HepG2 (cell line): Measurements from ENCODE around the gene SMOC1. TPM values are rescaled to one million over a fixed set of nuclear protein-coding genes. Genes with fewer than 3 reads are reported as not detected.

ENCODE experiments used
- ARID2 ChIP-seq: sonication (generic); formaldehyde crosslinking; IDR thresholded peaks from 2 replicates; pipeline ENCODE4 v1.8.1; 2022; ENCODE audit warnings: mild to moderate bottlenecking, missing genetic modification reagents, borderline replicate concordance
- ATM ChIP-seq: fragments of 450-650 bp; IDR thresholded peaks from 2 replicates; pipeline ENCODE4 v1.7.1; 2017; ENCODE audit warnings: mild to moderate bottlenecking, borderline replicate concordance
- GLMP ChIP-seq: sonication (generic); formaldehyde crosslinking; IDR thresholded peaks from 2 replicates; pipeline ENCODE4 v1.9.0; 2021; ENCODE audit warnings: missing genetic modification reagents, mild to moderate bottlenecking, borderline replicate concordance
- KLF13 ChIP-seq: sonication (generic); formaldehyde crosslinking; IDR thresholded peaks from 2 replicates; pipeline ENCODE4 v1.4.0; 2020; ENCODE audit warnings: mild to moderate bottlenecking, missing genetic modification reagents
- KMT2B ChIP-seq: IDR thresholded peaks from 2 replicates; pipeline ENCODE4 v1.6.1; 2016; ENCODE audit warnings: missing genetic modification reagents, missing compliant biosample characterization
- MAFF ChIP-seq: IDR thresholded peaks from 2 replicates; pipeline ENCODE4 v1.6.1; 2011; ENCODE audit warnings: low read depth, low read length, improper control_type of control experiment
- MZF1 ChIP-seq: sonication (generic); formaldehyde crosslinking; IDR thresholded peaks from 2 replicates; pipeline ENCODE4 v1.8.1; 2023; ENCODE audit warnings: mild to moderate bottlenecking, missing genetic modification reagents, borderline replicate concordance
- POLR2A ChIP-seq, 2 experiments: IDR thresholded peaks; 2 replicates each; pipeline ENCODE4 v1.6.1; 2011; ENCODE audit warnings: low read depth in 2 of 2, low read length in 2 of 2, mild to moderate bottlenecking in 1 of 2, moderate library complexity in 1 of 2; ENCODE audit not compliant: insufficient read depth in 1 of 2
- RFXANK ChIP-seq: IDR thresholded peaks from 2 replicates; pipeline ENCODE4 v1.6.1; 2016
- SIN3A ChIP-seq: IDR thresholded peaks from 2 replicates; pipeline ENCODE4 v1.6.1; 2011; ENCODE audit warnings: low read depth, mild to moderate bottlenecking, control low read depth, low read length, borderline replicate concordance
- SP1 ChIP-seq, 2 experiments: fragments of 450-650 bp in 1 of 2; sonication (generic) in 1 of 2; formaldehyde crosslinking in 1 of 2; IDR thresholded peaks; 2 replicates each; pipeline versions ENCODE4 v1.4.0 to v1.6.1; 2016 to 2020; ENCODE audit warnings: missing genetic modification reagents in 1 of 2
- SP140L ChIP-seq: sonication (generic); formaldehyde crosslinking; IDR thresholded peaks from 2 replicates; pipeline ENCODE4 v1.4.0; 2020; ENCODE audit warnings: missing genetic modification reagents, borderline replicate concordance
- SRY ChIP-seq: sonication (generic); formaldehyde crosslinking; IDR thresholded peaks from 2 replicates; pipeline ENCODE4 v1.8.0; 2022; ENCODE audit warnings: mild to moderate bottlenecking, missing genetic modification reagents
- STAT5B ChIP-seq: sonication (generic); formaldehyde crosslinking; IDR thresholded peaks from 2 replicates; pipeline ENCODE4 v1.4.0; 2020; ENCODE audit warnings: missing genetic modification reagents
- U2AF1 ChIP-seq: fragments of 200-400 bp; formaldehyde crosslinking; optimal IDR thresholded peaks from 2 replicates; pipeline ENCODE3; 2017; ENCODE audit warnings: mild to moderate bottlenecking, low read depth, low read length
- ZBED4 ChIP-seq: sonication (generic); formaldehyde crosslinking; IDR thresholded peaks from 2 replicates; pipeline ENCODE4 v1.4.0; 2020; ENCODE audit warnings: missing genetic modification reagents, borderline replicate concordance
- ZNF225 ChIP-seq: sonication (generic); formaldehyde crosslinking; IDR thresholded peaks from 2 replicates; pipeline ENCODE4 v1.4.0; 2020; ENCODE audit warnings: mild to moderate bottlenecking, missing genetic modification reagents
- ZNF260 ChIP-seq: sonication (generic); formaldehyde crosslinking; IDR thresholded peaks from 2 replicates; pipeline ENCODE4 v1.4.0; 2020; ENCODE audit warnings: missing genetic modification reagents, low read depth, mild to moderate bottlenecking, borderline replicate concordance
- ZNF441 ChIP-seq: sonication (generic); formaldehyde crosslinking; IDR thresholded peaks from 2 replicates; pipeline ENCODE4 v1.7.0; 2021; ENCODE audit warnings: missing genetic modification reagents, borderline replicate concordance
- ZNF552 ChIP-seq: sonication (generic); formaldehyde crosslinking; IDR thresholded peaks from 2 replicates; pipeline ENCODE4 v1.9.0; 2022; ENCODE audit warnings: missing genetic modification reagents, mild to moderate bottlenecking, borderline replicate concordance
- ZNF569 ChIP-seq: sonication (generic); formaldehyde crosslinking; IDR thresholded peaks from 2 replicates; pipeline ENCODE4 v1.5.0; 2020; ENCODE audit warnings: mild to moderate bottlenecking, missing genetic modification reagents, moderate library complexity, borderline replicate concordance
- ZNF629 ChIP-seq: sonication (generic); formaldehyde crosslinking; conservative IDR thresholded peaks from 2 replicates; pipeline ENCODE4 v1.5.0; 2020; ENCODE audit warnings: missing genetic modification reagents
- polyA plus RNA-seq, 8 experiments: library from polyadenylated mRNA; depleted of rRNA in 3 of 8; stranded (reverse) in 7 of 8; unstranded in 1 of 8; fragments of >200 nt; fragmentation: Illumina TruSeq in 4 of 8; extraction: Trizol in 4 of 8; gene quantifications; 2 replicates each; pipeline versions ENCODE4 v1.2.1 to v1.2.3, GENCODE V29; 2011 to 2016; ENCODE audit warnings: low read depth in 4 of 8, missing spikeins in 1 of 8, mixed read lengths in 1 of 8; ENCODE audit not compliant: insufficient read depth in 1 of 8
- total RNA-seq, 5 experiments: library from RNA; depleted of rRNA; stranded (reverse); fragments of >200 nt; fragmentation: Illumina TruSeq; extraction: Trizol; gene quantifications; 2 replicates each; pipeline ENCODE4 v1.2.3, GENCODE V29; 2016; ENCODE audit warnings: low read depth in 1 of 5
- TF ChIP-seq, protein P1 (sequence below): sonication (generic); formaldehyde crosslinking; IDR thresholded peaks from 2 replicates; pipeline ENCODE4 v1.5.1; 2020; ENCODE audit warnings: missing genetic modification reagents, mild to moderate bottlenecking, borderline replicate concordance

The SMOC1 gene
- total and polyA plus RNA-seq, 2 of the 13 experiments (the other 11 are each of a cell fraction or from before 2014, with no cell fraction given): 17.8 to 35.6 TPM

- TF ChIP-seq ZNF441: 0 out of 2 replicates have a peak, but pooled peaks have one; percentile 35
- TF ChIP-seq ZNF260 (CRISPR knock-in tag): no peak
- no peak for TF ChIP-seq SIN3A
- TF ChIP-seq SP140L (CRISPR knock-in tag): no peak
- TF ChIP-seq ZNF552 (CRISPR knock-in tag): no peak
- no peak for TF ChIP-seq MAFF
- TF ChIP-seq U2AF1: peak; percentile 66
- TF ChIP-seq ZBED4 (CRISPR knock-in tag): 0 out of 2 replicates have a peak, but pooled peaks have one; percentile 42
- TF ChIP-seq GLMP (CRISPR knock-in tag): no peak
- peak; percentile 55; the same call in 1 of the 2 replicates for TF ChIP-seq KMT2B (CRISPR knock-in tag)
- TF ChIP-seq, protein P1, sequence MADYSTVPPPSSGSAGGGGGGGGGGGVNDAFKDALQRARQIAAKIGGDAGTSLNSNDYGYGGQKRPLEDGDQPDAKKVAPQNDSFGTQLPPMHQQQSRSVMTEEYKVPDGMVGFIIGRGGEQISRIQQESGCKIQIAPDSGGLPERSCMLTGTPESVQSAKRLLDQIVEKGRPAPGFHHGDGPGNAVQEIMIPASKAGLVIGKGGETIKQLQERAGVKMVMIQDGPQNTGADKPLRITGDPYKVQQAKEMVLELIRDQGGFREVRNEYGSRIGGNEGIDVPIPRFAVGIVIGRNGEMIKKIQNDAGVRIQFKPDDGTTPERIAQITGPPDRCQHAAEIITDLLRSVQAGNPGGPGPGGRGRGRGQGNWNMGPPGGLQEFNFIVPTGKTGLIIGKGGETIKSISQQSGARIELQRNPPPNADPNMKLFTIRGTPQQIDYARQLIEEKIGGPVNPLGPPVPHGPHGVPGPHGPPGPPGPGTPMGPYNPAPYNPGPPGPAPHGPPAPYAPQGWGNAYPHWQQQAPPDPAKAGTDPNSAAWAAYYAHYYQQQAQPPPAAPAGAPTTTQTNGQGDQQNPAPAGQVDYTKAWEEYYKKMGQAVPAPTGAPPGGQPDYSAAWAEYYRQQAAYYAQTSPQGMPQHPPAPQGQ (CRISPR knock-in tag): no peak
- 0 out of 2 replicates have a peak, but pooled peaks have one; percentile 79 for TF ChIP-seq RFXANK (CRISPR knock-in tag)
- no peak for TF ChIP-seq ZNF629 (CRISPR knock-in tag)
- no peak for TF ChIP-seq KLF13 (CRISPR knock-in tag)
- no peak for TF ChIP-seq SP1 (IDR thresholded peaks at IDR 0.05)
- TF ChIP-seq SP1 (CRISPR knock-in tag; IDR thresholded peaks at IDR 0.05): no peak; the same call in 1 of the 2 replicates
- no peak for TF ChIP-seq ZNF225 (CRISPR knock-in tag)
- TF ChIP-seq POLR2A (IDR thresholded peaks at IDR 0.05; ENCODE audit: insufficient read depth in 1 of 2, low read depth in 2 of 2, low read length in 2 of 2): no peak
- peak; percentile 94 for TF ChIP-seq SRY (CRISPR knock-in tag)
- TF ChIP-seq ARID2 (CRISPR knock-in tag): no peak
- no peak for TF ChIP-seq MZF1 (CRISPR knock-in tag)
- no peak for TF ChIP-seq ZNF569 (CRISPR knock-in tag)
- TF ChIP-seq STAT5B (CRISPR knock-in tag): no peak
- no peak for TF ChIP-seq ATM
Observed at GRCh38 chr14:70045844-70046535, 166.8 kb downstream of the SMOC1 start (continued).
